ENCODE measurements around the gene SIGLEC8.

GRCh38 chr19:51467864-51468544, 9.8 kb upstream of the SIGLEC8 start:
- TF ChIP-seq CTCF (IDR thresholded peaks at IDR 0.05) (no peak), POLR2A (IDR thresholded peaks at IDR 0.05) (no peak), POLR2AphosphoS5 (IDR thresholded peaks at IDR 0.05; ENCODE audit: insufficient read depth in 1 of 2, low read depth in 1 of 2) (no peak)
